Measurements from ENCODE around the gene DNAH14. TPM values are rescaled to one million over a fixed set of nuclear protein-coding genes. Genes with fewer than 3 reads are reported as not detected.

Gene DNAH14
- total and polyA plus RNA-seq, 2 of the 13 experiments (the other 11 are each of a cell fraction or from before 2014, with no cell fraction given), result 4.5 to 27.5 TPM

- TF ChIP-seq ZHX2 (IDR thresholded peaks at IDR 0.05; ENCODE audit: low read depth) (peak; percentile 65; the same call in 1 of the 2 replicates), ZHX2 (CRISPR knock-in tag; IDR thresholded peaks at IDR 0.05; ENCODE audit: borderline replicate concordance) (peak; percentile 67; the same call in 1 of the 2 replicates), HIC2 (CRISPR knock-in tag; IDR thresholded peaks at IDR 0.05; ENCODE audit: low read depth) (peak; percentile 74), ZMYM2 (CRISPR knock-in tag; IDR thresholded peaks at IDR 0.05) (0 out of 2 replicates have a peak, but pooled peaks have one; percentile 38), HNF1B (CRISPR knock-in tag; IDR thresholded peaks at IDR 0.05) (peak; percentile 78; the same call in 1 of the 2 replicates), REPIN1 (CRISPR knock-in tag; IDR thresholded peaks at IDR 0.05; ENCODE audit: borderline replicate concordance, low read depth) (peak; percentile 97), NFYC (CRISPR knock-in tag; IDR thresholded peaks at IDR 0.05) (0 out of 2 replicates have a peak, but pooled peaks have one; percentile 20), KDM5A (IDR thresholded peaks at IDR 0.05; ENCODE audit: borderline replicate concordance, low read length) (no peak), YY1 (IDR thresholded peaks at IDR 0.05; ENCODE audit: insufficient read depth, insufficient replicate concordance, low read depth, low read length) (peak; percentile 11), RCOR2 (CRISPR knock-in tag; IDR thresholded peaks at IDR 0.05) (no peak), ZNF616 (CRISPR knock-in tag; IDR thresholded peaks at IDR 0.05; ENCODE audit: low read depth) (peak; percentile 83; the same call in 1 of the 2 replicates), ZNF746 (CRISPR knock-in tag; IDR thresholded peaks at IDR 0.05) (peak; percentile 72; the same call in 1 of the 2 replicates), SP2 (CRISPR knock-in tag; IDR thresholded peaks at IDR 0.05) (peak; percentile 53), PHF21A (CRISPR knock-in tag; IDR thresholded peaks at IDR 0.05) (peak; percentile 49; the same call in 1 of the 2 replicates), ZNF253 (CRISPR knock-in tag; IDR thresholded peaks at IDR 0.05; ENCODE audit: borderline replicate concordance) (peak; percentile 97), ZNF256 (CRISPR knock-in tag; conservative IDR thresholded peaks at IDR 0.05) (peak; percentile 60; the same call in 1 of the 2 replicates), ZBTB26 (CRISPR knock-in tag; IDR thresholded peaks at IDR 0.05; ENCODE audit: borderline replicate concordance) (peak; percentile 77; the same call in 1 of the 2 replicates)
Observed at GRCh38 chr1:224929335-224930237, at the start of gene DNAH14 (continued).
